Measurements from ENCODE around the gene RMI1. TPM values are rescaled to one million over a fixed set of nuclear protein-coding genes. Genes with fewer than 3 reads are reported as not detected.
A peak's percentile ranks its signal among the peaks of the same experiment; 100 is the strongest.

The RMI1 gene
- total RNA-seq, result 6.1 and 7.8 TPM in 2 replicates

- TF ChIP-seq CTCF (IDR thresholded peaks at IDR 0.05; ENCODE audit: insufficient read depth, low read depth, low read length), result no peak
- peak within 1 kb of the TSS; percentile 75 for H3K4me3 ChIP-seq (ENCODE audit: low read depth, low read length)
- peak; percentile 98 for DNase-seq (ENCODE audit: low read depth)
Measured at GRCh38 chr9:83980395-83981125, at the start of gene RMI1. Gene RMI1, plus strand, starts transcription at chr9:83980805. Its CDS starts 20,182 bp downstream, at chr9:84000987.

GRCh38 chr9:83930881-83931280 is 49.7 kb upstream of the RMI1 start:
- no peak for TF ChIP-seq CTCF (IDR thresholded peaks at IDR 0.05; ENCODE audit: insufficient read depth, low read depth, low read length)
- no peak overlapping the region for H3K4me3 ChIP-seq (ENCODE audit: low read depth, low read length)
- no peak for DNase-seq (ENCODE audit: low read depth)

DNA sequence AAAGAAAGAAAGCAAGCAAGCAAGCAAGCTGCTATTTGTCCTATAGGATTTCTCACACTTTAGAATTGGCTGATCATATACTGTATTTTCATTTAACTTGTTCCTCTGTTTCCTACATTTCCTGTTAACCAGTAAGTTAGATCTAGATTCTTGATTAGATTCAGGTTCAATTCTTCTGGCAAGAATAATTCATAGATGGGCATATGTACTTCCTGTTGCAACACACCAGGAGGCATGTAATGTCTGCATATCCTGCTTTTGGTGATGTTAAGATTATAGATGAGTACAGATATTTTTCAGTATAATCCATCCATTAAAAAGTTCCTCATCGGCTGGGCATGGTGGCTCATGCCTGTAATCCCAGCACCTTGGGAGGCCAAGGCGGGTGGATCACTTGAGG is 48.6 kb upstream of the RMI1 start:
- no peak for TF ChIP-seq CTCF (IDR thresholded peaks at IDR 0.05; ENCODE audit: insufficient read depth, low read depth, low read length)
- peak; percentile 16 for DNase-seq (ENCODE audit: low read depth)
- H3K4me3 ChIP-seq (ENCODE audit: low read depth, low read length), result no peak overlapping the region

- no peak for TF ChIP-seq CTCF (IDR thresholded peaks at IDR 0.05; ENCODE audit: insufficient read depth, low read depth, low read length)
- DNase-seq (ENCODE audit: low read depth), result no peak
- no peak overlapping the region for H3K4me3 ChIP-seq (ENCODE audit: low read depth, low read length)
Measured at GRCh38 chr9:83932851-83933250, 47.8 kb upstream of the RMI1 start.

DNA sequence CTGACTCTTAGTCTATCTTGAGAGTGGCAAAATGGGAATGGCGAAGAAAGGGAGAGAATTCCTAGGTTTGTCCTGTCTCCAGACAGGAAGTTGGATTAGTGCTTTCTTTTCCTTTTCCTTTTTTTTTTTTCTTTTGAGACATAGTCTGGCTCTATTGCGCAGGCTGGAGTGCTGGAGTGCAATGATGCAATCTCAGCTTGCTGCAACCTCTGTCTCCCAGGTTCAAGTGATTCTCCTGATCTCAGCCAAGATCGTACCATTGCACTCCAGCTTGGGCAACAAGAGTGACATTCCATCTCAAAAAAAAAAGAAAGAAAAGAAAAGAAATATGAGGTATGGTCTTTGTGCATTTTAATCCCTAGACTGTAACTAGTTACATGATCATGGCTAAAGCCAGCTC is 46.8 kb upstream of the RMI1 start:
- DNase-seq (ENCODE audit: low read depth), result peak; percentile 92
- no peak for TF ChIP-seq CTCF (IDR thresholded peaks at IDR 0.05; ENCODE audit: insufficient read depth, low read depth, low read length)
- H3K4me3 ChIP-seq (ENCODE audit: low read depth, low read length), result no peak overlapping the region

DNA sequence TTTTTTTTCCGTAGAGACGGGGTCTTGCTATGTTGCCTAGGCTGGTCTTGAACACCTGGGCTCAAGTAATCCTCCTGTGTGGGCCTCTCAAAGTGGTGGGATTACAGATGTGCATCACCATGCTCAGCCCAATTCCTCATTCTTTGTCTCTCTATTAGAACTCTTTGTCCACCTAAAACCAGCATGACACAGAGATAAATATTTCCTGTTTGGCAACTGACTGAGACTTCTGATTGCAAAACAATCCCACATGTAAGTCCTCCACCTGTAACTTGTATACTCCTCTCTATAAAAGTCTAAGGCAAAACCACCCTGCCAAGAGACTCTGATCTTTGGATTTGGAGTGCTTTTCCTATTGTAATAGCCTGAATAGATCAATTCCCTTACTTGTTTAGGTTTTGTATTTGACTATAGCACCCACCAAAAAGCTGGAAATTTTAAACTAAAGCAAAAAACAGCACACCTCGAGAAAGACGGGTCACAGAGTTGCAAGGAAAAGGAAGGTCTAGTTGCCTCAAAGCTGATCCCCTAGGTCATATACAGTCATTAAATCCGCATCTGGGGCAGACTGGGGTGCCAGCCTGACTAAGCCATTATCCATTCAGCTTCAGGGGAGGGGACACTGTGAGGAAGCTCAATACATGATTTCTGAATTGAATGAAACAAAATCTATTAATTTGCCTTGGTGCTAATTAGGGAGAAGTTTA is 45.9 kb upstream of the RMI1 start:
- DNase-seq (ENCODE audit: low read depth), result peak; percentile 84
- no peak overlapping the region for H3K4me3 ChIP-seq (ENCODE audit: low read depth, low read length)
- no peak for TF ChIP-seq CTCF (IDR thresholded peaks at IDR 0.05; ENCODE audit: insufficient read depth, low read depth, low read length)

All from fibroblast of villous mesenchyme (primary cell).